ENCODE results near the gene TMIE. TPM values are rescaled to one million over a fixed set of nuclear protein-coding genes. Genes with fewer than 3 reads are reported as not detected.

Gene TMIE
- total and polyA plus RNA-seq, 2 of the 13 experiments (the other 11 are each of a cell fraction or from before 2014, with no cell fraction given), result not detected

GRCh38 chr3:46695962-46696894 is 5.0 kb upstream of the TMIE start:
- Histone ChIP-seq H3K36me3 (replicated peaks in 1 of 2; ENCODE audit: control insufficient read depth in 1 of 2, insufficient read depth in 2 of 2, low read length in 2 of 2) (no peaks in the 10 kb centered on the region), H3K4me1 (ENCODE audit: insufficient read depth, low read length) (no peaks in the 10 kb centered on the region), H2AFZ (ENCODE audit: low read length) (no peak overlapping the region), H3K79me2 (ENCODE audit: insufficient read depth, low read length) (no peaks in the 10 kb centered on the region), H4K20me1 (ENCODE audit: insufficient read depth, low read length) (no peaks in the 10 kb centered on the region), H3K9ac (ENCODE audit: insufficient read depth, low read depth, low read length) (no peak overlapping the region), H3K4me2 (ENCODE audit: low read depth, low read length) (no peak overlapping the region), H3K9me3 (ENCODE audit: low read length) (no peaks in the 10 kb centered on the region), H3K27me3 (ENCODE audit: control insufficient read depth in 1 of 2, insufficient read depth in 2 of 2, low read length in 2 of 2) (peaks cover 0 to 10% of the 10 kb centered on the region in 2 experiments; a peak in 2 of 5 replicates), H3K4me3 (replicated peaks in 1 of 3; ENCODE audit: insufficient read depth in 1 of 3, low read depth in 2 of 3, low read length in 3 of 3) (no peak overlapping the region), H3K27ac (ENCODE audit: extremely low read length, insufficient read depth, low read length) (no peak overlapping the region)
- TF ChIP-seq ZNF572 (CRISPR knock-in tag; IDR thresholded peaks at IDR 0.05), result no peak
- TF ChIP-seq MNT (IDR thresholded peaks at IDR 0.05), result peak; percentile 92
- TF ChIP-seq LCORL (IDR thresholded peaks at IDR 0.05), result peak; percentile 34; the same call in 1 of the 2 replicates
- TF ChIP-seq LCORL (CRISPR knock-in tag; IDR thresholded peaks at IDR 0.05), result no peak
- BruUV-seq (replicated peaks), result no TSS peak
- FAIRE-seq (no peak), ATAC-seq (no peak), DNase-seq (ENCODE audit: low spot score) (no peak)
- ChIA-PET POLR2A (no interaction called here), CTCF (ENCODE audit: low intra/inter-chr PET ratio, low total read pairs) (interaction anchor here (1.4 kb wide), 1 partner anchor 207 kb away, joined by 5 read pairs; no protein-coding TSS in a partner anchor)
- in situ Hi-C loops (cut with HindIII; ENCODE audit: extremely low pct_ligation_motif_present, low pct_unique_long_range_greater_than_20kb) (no loop called here), intact Hi-C loops (cut with micrococcal nuclease; ENCODE audit: unreplicated experiment) (no loop called here)
- 86% methylated on average over 1 of the region's 4 CpGs for WGBS (ENCODE audit: low lambda C conversion rate)
